Measurements from ENCODE around the gene PCNX2. TPM values are rescaled to one million over a fixed set of nuclear protein-coding genes. Genes with fewer than 3 reads are reported as not detected.

PCNX2 gene
- total and polyA plus RNA-seq, 2 of the 8 experiments (the other 6 are each of a cell fraction or from before 2014, with no cell fraction given) = 46.1 to 57.6 TPM

DNA sequence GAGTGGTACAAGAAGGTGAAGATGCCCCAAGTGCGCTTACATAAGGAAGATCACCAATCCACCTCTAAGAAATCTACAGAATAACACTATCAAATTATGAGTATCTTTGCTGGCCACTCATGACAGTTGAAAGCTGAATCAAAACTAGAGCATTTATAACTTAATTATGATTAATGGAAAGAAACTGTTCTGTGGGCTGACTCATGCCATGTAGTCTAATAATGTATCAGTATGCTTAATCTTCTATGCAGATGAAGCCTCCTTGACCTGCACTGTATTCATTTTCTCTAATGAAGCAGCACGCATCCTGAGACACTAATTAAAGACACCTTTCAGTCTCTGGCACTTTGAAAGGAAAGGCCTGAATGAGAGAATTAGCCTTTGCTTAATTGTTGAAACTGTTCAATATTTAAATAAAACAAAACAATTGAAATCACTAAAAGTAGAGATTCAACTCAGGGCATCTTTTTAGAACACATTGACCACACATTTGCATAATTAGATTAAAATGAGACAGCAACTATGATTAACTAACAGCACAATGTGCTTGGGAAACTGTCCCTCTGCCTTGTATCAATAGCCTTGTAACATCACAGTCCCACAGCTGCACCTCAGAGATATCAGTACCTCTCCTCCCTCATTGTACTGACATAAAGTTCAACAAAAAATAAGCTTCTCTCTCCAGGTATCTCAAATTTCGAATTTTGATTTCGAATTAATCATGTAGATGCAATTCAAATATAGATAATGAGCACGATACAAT, 239.5 kb downstream of the PCNX2 start (continued):
- TF ChIP-seq, protein P1, sequence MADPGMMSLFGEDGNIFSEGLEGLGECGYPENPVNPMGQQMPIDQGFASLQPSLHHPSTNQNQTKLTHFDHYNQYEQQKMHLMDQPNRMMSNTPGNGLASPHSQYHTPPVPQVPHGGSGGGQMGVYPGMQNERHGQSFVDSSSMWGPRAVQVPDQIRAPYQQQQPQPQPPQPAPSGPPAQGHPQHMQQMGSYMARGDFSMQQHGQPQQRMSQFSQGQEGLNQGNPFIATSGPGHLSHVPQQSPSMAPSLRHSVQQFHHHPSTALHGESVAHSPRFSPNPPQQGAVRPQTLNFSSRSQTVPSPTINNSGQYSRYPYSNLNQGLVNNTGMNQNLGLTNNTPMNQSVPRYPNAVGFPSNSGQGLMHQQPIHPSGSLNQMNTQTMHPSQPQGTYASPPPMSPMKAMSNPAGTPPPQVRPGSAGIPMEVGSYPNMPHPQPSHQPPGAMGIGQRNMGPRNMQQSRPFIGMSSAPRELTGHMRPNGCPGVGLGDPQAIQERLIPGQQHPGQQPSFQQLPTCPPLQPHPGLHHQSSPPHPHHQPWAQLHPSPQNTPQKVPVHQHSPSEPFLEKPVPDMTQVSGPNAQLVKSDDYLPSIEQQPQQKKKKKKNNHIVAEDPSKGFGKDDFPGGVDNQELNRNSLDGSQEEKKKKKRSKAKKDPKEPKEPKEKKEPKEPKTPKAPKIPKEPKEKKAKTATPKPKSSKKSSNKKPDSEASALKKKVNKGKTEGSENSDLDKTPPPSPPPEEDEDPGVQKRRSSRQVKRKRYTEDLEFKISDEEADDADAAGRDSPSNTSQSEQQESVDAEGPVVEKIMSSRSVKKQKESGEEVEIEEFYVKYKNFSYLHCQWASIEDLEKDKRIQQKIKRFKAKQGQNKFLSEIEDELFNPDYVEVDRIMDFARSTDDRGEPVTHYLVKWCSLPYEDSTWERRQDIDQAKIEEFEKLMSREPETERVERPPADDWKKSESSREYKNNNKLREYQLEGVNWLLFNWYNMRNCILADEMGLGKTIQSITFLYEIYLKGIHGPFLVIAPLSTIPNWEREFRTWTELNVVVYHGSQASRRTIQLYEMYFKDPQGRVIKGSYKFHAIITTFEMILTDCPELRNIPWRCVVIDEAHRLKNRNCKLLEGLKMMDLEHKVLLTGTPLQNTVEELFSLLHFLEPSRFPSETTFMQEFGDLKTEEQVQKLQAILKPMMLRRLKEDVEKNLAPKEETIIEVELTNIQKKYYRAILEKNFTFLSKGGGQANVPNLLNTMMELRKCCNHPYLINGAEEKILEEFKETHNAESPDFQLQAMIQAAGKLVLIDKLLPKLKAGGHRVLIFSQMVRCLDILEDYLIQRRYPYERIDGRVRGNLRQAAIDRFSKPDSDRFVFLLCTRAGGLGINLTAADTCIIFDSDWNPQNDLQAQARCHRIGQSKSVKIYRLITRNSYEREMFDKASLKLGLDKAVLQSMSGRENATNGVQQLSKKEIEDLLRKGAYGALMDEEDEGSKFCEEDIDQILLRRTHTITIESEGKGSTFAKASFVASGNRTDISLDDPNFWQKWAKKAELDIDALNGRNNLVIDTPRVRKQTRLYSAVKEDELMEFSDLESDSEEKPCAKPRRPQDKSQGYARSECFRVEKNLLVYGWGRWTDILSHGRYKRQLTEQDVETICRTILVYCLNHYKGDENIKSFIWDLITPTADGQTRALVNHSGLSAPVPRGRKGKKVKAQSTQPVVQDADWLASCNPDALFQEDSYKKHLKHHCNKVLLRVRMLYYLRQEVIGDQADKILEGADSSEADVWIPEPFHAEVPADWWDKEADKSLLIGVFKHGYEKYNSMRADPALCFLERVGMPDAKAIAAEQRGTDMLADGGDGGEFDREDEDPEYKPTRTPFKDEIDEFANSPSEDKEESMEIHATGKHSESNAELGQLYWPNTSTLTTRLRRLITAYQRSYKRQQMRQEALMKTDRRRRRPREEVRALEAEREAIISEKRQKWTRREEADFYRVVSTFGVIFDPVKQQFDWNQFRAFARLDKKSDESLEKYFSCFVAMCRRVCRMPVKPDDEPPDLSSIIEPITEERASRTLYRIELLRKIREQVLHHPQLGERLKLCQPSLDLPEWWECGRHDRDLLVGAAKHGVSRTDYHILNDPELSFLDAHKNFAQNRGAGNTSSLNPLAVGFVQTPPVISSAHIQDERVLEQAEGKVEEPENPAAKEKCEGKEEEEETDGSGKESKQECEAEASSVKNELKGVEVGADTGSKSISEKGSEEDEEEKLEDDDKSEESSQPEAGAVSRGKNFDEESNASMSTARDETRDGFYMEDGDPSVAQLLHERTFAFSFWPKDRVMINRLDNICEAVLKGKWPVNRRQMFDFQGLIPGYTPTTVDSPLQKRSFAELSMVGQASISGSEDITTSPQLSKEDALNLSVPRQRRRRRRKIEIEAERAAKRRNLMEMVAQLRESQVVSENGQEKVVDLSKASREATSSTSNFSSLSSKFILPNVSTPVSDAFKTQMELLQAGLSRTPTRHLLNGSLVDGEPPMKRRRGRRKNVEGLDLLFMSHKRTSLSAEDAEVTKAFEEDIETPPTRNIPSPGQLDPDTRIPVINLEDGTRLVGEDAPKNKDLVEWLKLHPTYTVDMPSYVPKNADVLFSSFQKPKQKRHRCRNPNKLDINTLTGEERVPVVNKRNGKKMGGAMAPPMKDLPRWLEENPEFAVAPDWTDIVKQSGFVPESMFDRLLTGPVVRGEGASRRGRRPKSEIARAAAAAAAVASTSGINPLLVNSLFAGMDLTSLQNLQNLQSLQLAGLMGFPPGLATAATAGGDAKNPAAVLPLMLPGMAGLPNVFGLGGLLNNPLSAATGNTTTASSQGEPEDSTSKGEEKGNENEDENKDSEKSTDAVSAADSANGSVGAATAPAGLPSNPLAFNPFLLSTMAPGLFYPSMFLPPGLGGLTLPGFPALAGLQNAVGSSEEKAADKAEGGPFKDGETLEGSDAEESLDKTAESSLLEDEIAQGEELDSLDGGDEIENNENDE (IDR thresholded peaks at IDR 0.05; ENCODE audit: insufficient replicate concordance, low read length) = no peak
- TF ChIP-seq SP4 (IDR thresholded peaks at IDR 0.05; ENCODE audit: low read length) (no peak), SIN3A (conservative IDR thresholded peaks at IDR 0.05 in 1 of 2, IDR thresholded peaks at IDR 0.05 in 1 of 2; ENCODE audit: low read depth in 1 of 2, low read length in 2 of 2) (no peak), SIRT6 (IDR thresholded peaks at IDR 0.05; ENCODE audit: low read length) (no peak), ZNF274 (IDR thresholded peaks at IDR 0.05; ENCODE audit: borderline replicate concordance, extremely low read depth, low read length) (no peak), NRF1 (IDR thresholded peaks at IDR 0.05; ENCODE audit: low read depth, low read length) (no peak), MAFK (IDR thresholded peaks at IDR 0.05; ENCODE audit: low read depth, low read length) (no peak), SAP30 (IDR thresholded peaks at IDR 0.05; ENCODE audit: insufficient read depth, insufficient replicate concordance, low read length) (no peak), RXRA (IDR thresholded peaks at IDR 0.05; ENCODE audit: insufficient read depth, low read depth, low read length) (no peak), ASH2L (IDR thresholded peaks at IDR 0.05; ENCODE audit: low read length) (no peak), BACH1 (IDR thresholded peaks at IDR 0.05; ENCODE audit: low read length) (no peak)
